HL-60 (cell line): ENCODE measurements around the gene CHCHD10.

Experiments used
- DNase-seq, 2 experiments: peaks; one replicate each; pipeline ENCODE4 v3.0.0-alpha.2; 2010 to 2020; ENCODE audit warnings: low read depth in 1 of 2, low spot score in 1 of 2
- H3K27ac ChIP-seq: fragments of 250-450 bp; sonication (Bioruptor Pico); replicated peaks from 2 replicates; pipeline ENCODE4 v1.5.1; 2020; ENCODE audit warnings: mild to moderate bottlenecking, moderate library complexity
- H3K27me3 ChIP-seq: fragments of 250-450 bp; sonication (Bioruptor Pico); 2 replicates; pipeline ENCODE4 v1.5.1; 2021; ENCODE audit warnings: mild to moderate bottlenecking, moderate library complexity; ENCODE audit not compliant: insufficient read depth, poor library complexity, severe bottlenecking
- H3K4me3 ChIP-seq: replicated peaks from 2 replicates; pipeline ENCODE4 v1.5.1; 2011; ENCODE audit warnings: mild to moderate bottlenecking, control low read depth, low read length; ENCODE audit not compliant: insufficient read depth
- GABPA ChIP-seq: IDR thresholded peaks from 2 replicates; pipeline ENCODE4 v1.6.1; 2012; ENCODE audit warnings: low read depth
- POLR2AphosphoS5 ChIP-seq: IDR thresholded peaks from 2 replicates; pipeline ENCODE4 v1.6.1; 2012; ENCODE audit warnings: low read depth
- SPI1 ChIP-seq: IDR thresholded peaks from 2 replicates; pipeline ENCODE4 v1.6.1; 2012; ENCODE audit warnings: low read depth, mild to moderate bottlenecking, borderline replicate concordance
- TF ChIP-seq, protein P1 (sequence below): IDR thresholded peaks from one replicate; pipeline ENCODE4 v1.5.1; 2011; ENCODE audit warnings: low read length, control low read depth, inconsistent platforms; ENCODE audit not compliant: insufficient read depth
- TF ChIP-seq, protein P2 (sequence below): IDR thresholded peaks from 2 replicates; pipeline ENCODE4 v1.6.1; 2012; ENCODE audit warnings: low read depth; ENCODE audit not compliant: insufficient replicate concordance

The CHCHD10 gene

DNA sequence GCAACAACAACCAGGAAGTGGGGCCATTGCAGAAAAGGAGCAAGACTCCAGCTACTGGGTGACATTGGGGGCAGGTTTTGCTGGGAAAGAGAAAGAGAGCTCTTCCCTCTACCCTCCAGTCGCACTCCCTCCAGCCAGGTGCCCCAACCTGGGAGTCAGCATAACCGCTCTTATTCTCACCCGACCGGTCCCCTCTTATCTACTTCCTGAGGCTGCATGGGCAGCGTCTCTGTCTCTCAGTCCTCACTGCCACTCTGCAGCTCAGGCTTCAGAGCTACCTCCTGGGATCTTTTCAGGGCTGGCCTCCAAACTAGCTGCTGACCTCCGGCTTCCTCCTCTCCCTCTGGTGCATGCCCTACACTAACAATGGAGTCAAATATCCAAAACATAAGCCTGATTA, 22.0 kb downstream of the CHCHD10 start:
- DNase-seq, result no peak
- no peak overlapping the region for H3K27ac ChIP-seq
- H3K27me3 ChIP-seq, result no peaks in the 10 kb centered on the region
- TF ChIP-seq POLR2AphosphoS5 (no peak), SPI1 (no peak), GABPA (no peak)
- TF ChIP-seq, protein P1, sequence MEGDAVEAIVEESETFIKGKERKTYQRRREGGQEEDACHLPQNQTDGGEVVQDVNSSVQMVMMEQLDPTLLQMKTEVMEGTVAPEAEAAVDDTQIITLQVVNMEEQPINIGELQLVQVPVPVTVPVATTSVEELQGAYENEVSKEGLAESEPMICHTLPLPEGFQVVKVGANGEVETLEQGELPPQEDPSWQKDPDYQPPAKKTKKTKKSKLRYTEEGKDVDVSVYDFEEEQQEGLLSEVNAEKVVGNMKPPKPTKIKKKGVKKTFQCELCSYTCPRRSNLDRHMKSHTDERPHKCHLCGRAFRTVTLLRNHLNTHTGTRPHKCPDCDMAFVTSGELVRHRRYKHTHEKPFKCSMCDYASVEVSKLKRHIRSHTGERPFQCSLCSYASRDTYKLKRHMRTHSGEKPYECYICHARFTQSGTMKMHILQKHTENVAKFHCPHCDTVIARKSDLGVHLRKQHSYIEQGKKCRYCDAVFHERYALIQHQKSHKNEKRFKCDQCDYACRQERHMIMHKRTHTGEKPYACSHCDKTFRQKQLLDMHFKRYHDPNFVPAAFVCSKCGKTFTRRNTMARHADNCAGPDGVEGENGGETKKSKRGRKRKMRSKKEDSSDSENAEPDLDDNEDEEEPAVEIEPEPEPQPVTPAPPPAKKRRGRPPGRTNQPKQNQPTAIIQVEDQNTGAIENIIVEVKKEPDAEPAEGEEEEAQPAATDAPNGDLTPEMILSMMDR, result no peak
- TF ChIP-seq, protein P2, sequence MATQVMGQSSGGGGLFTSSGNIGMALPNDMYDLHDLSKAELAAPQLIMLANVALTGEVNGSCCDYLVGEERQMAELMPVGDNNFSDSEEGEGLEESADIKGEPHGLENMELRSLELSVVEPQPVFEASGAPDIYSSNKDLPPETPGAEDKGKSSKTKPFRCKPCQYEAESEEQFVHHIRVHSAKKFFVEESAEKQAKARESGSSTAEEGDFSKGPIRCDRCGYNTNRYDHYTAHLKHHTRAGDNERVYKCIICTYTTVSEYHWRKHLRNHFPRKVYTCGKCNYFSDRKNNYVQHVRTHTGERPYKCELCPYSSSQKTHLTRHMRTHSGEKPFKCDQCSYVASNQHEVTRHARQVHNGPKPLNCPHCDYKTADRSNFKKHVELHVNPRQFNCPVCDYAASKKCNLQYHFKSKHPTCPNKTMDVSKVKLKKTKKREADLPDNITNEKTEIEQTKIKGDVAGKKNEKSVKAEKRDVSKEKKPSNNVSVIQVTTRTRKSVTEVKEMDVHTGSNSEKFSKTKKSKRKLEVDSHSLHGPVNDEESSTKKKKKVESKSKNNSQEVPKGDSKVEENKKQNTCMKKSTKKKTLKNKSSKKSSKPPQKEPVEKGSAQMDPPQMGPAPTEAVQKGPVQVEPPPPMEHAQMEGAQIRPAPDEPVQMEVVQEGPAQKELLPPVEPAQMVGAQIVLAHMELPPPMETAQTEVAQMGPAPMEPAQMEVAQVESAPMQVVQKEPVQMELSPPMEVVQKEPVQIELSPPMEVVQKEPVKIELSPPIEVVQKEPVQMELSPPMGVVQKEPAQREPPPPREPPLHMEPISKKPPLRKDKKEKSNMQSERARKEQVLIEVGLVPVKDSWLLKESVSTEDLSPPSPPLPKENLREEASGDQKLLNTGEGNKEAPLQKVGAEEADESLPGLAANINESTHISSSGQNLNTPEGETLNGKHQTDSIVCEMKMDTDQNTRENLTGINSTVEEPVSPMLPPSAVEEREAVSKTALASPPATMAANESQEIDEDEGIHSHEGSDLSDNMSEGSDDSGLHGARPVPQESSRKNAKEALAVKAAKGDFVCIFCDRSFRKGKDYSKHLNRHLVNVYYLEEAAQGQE, result no peak
- H3K4me3 ChIP-seq, result no peak overlapping the region

DNA sequence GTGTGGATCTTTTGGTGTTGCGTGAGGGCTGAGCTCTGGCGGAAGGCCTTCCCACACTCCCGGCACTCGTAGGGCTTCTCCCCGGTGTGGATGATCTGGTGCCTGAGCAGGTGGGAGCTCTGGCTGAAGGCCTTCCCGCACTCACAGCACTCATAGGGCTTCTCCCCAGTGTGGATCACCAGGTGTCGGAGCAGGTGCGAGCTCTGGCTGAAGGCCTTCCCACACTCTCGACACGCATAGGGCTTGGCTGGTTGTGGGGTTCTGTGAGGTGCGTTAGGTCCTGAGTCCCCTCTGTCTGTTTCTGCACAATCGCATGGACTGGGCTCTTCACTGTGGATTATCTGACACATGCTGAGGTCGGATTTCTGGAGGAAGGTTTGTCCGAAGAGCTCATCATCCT, 23.3 kb downstream of the CHCHD10 start:
- no peak for TF ChIP-seq GABPA
- TF ChIP-seq, protein P1, result no peak
- no peak for TF ChIP-seq SPI1
- no peak for TF ChIP-seq POLR2AphosphoS5
- TF ChIP-seq, protein P2, result no peak
- no peak for DNase-seq
- Histone ChIP-seq H3K27me3 (no peaks in the 10 kb centered on the region), H3K4me3 (no peak overlapping the region), H3K27ac (no peak overlapping the region)

DNA sequence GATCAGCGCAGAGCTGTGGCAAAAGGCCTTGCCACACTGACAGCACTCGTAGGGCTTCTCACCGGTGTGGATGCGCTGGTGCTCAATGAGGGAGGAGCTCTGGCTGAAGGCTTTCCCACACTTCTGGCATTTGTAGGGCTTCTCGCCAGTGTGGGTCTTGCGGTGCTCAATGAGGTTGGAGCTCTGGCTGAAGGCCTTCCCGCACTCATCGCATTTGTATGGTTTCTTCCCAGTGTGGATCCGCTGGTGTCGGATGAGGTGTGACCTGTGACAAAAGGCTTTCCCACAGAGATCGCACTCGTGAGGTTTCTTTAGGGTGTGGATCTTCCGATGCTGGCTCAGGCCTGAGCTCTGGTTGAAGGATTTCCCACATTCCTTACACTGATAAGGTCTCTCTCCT, 23.8 kb downstream of the CHCHD10 start:
- no peak overlapping the region for H3K4me3 ChIP-seq
- TF ChIP-seq, protein P2, result no peak
- no peak for TF ChIP-seq GABPA
- no peak for TF ChIP-seq POLR2AphosphoS5
- no peak for TF ChIP-seq SPI1
- TF ChIP-seq, protein P1, result no peak

More for the DNA sequence above, 23.8 kb downstream of the CHCHD10 start:
- no peak overlapping the region for H3K27ac ChIP-seq
- DNase-seq, result no peak
- H3K27me3 ChIP-seq, result no peaks in the 10 kb centered on the region
